PFSK-1 (cell line): ENCODE data around the gene POU3F1.

Experiments used
- FOXP2 ChIP-seq: optimal IDR thresholded peaks from 2 replicates; pipeline ENCODE3; 2011; ENCODE audit warnings: borderline replicate concordance, control low read depth, inconsistent platforms; ENCODE audit not compliant: insufficient read depth; ENCODE audit errors: extremely low read length, extremely low read depth
- POLR2AphosphoS5 ChIP-seq: IDR thresholded peaks from 2 replicates; pipeline ENCODE4 v1.6.1; 2012; ENCODE audit warnings: low read depth, mild to moderate bottlenecking, control low read depth, low read length, moderate library complexity
- SIN3A ChIP-seq: IDR thresholded peaks from 2 replicates; pipeline ENCODE4 v1.6.1; 2012; ENCODE audit warnings: mild to moderate bottlenecking, low read length, moderate library complexity, borderline replicate concordance; ENCODE audit not compliant: insufficient read depth
- TAF1 ChIP-seq: IDR thresholded peaks from 2 replicates; pipeline ENCODE4 v1.6.1; 2012; ENCODE audit warnings: low read length, control low read depth, borderline replicate concordance; ENCODE audit not compliant: insufficient read depth
- TF ChIP-seq, protein P1 (sequence below), 2 experiments: IDR thresholded peaks; 2 replicates each; pipeline versions ENCODE4 v1.6.1 to v1.8.0; 2011 to 2012; ENCODE audit warnings: low read depth in 2 of 2, low read length in 2 of 2, control low read depth in 1 of 2, inconsistent platforms in 1 of 2, mild to moderate bottlenecking in 1 of 2, moderate library complexity in 1 of 2; ENCODE audit not compliant: insufficient read depth in 1 of 2

The POU3F1 gene

GRCh38 chr1:38041936-38042834, 4.4 kb downstream of the POU3F1 start:
- TF ChIP-seq, protein P1, sequence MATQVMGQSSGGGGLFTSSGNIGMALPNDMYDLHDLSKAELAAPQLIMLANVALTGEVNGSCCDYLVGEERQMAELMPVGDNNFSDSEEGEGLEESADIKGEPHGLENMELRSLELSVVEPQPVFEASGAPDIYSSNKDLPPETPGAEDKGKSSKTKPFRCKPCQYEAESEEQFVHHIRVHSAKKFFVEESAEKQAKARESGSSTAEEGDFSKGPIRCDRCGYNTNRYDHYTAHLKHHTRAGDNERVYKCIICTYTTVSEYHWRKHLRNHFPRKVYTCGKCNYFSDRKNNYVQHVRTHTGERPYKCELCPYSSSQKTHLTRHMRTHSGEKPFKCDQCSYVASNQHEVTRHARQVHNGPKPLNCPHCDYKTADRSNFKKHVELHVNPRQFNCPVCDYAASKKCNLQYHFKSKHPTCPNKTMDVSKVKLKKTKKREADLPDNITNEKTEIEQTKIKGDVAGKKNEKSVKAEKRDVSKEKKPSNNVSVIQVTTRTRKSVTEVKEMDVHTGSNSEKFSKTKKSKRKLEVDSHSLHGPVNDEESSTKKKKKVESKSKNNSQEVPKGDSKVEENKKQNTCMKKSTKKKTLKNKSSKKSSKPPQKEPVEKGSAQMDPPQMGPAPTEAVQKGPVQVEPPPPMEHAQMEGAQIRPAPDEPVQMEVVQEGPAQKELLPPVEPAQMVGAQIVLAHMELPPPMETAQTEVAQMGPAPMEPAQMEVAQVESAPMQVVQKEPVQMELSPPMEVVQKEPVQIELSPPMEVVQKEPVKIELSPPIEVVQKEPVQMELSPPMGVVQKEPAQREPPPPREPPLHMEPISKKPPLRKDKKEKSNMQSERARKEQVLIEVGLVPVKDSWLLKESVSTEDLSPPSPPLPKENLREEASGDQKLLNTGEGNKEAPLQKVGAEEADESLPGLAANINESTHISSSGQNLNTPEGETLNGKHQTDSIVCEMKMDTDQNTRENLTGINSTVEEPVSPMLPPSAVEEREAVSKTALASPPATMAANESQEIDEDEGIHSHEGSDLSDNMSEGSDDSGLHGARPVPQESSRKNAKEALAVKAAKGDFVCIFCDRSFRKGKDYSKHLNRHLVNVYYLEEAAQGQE (IDR thresholded peaks at IDR 0.05; ENCODE audit: insufficient read depth in 1 of 2, low read depth in 2 of 2, low read length in 2 of 2): no peak
- TF ChIP-seq TAF1 (no peak), SIN3A (no peak), POLR2AphosphoS5 (no peak), FOXP2 (no peak)

DNA sequence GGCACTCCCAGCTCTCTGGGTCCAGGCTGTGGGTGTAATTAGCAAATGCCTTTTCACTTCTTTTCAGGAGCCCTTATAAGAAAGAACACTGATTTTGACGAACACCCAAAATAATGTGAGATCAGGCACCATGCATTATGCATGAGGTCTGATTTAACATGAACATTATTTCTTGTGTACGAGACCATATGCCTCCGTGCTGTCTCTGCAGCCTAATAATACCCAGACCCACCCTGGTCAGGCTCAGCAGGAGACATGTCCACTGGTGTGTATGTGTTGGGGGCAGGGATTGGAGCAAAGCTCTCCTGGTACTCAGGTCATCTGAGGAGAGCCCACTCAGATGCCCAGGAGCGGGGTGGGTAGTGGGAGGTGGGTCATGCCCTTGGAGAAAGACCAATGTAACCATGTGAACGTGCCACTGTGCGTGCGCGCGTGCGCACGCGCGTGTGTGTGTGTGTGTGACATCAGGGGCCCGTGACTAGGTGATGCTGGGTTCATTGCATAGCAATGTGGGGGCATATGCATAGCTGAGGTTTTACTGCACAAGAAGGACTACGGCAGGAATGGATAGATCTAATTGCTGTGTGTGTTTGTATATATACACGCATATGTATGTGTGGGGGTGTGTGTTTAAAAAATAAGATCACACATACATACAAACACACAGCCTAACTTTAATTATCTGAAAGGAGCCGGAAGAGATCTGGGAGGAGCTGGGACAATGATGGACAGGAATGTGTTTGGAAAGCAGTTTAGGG, 7.1 kb downstream of the POU3F1 start:
- TF ChIP-seq SIN3A: no peak
- TF ChIP-seq, protein P1 (IDR thresholded peaks at IDR 0.05; ENCODE audit: insufficient read depth in 1 of 2, low read depth in 2 of 2, low read length in 2 of 2): no peak
- TF ChIP-seq TAF1: no peak
- no peak for TF ChIP-seq FOXP2
- no peak for TF ChIP-seq POLR2AphosphoS5

DNA sequence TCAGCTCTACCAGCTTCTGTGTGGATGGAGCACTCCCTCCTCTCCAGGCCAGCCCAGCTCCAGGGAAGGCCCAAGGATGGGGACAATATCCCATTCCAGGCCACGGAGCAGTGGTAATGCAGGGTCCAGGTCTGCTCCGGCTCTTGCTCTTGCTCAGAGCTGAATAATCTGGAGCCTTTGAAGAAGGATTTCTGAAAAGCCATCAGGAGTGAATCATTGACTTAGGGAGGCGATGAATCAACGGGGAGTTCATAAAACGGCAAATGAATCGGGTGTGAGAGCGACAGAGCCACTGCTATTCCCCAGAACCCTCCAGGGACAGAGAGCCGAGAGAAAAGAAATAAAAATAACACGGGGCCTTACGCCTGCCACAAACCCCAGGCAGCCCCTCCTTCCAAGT, 7.7 kb downstream of the POU3F1 start:
- no peak for TF ChIP-seq POLR2AphosphoS5
- no peak for TF ChIP-seq FOXP2
- TF ChIP-seq TAF1: no peak
- no peak for TF ChIP-seq SIN3A
- TF ChIP-seq, protein P1 (IDR thresholded peaks at IDR 0.05; ENCODE audit: insufficient read depth in 1 of 2, low read depth in 2 of 2, low read length in 2 of 2): no peak

GRCh38 chr1:38037221-38037939, 9.2 kb downstream of the POU3F1 start:
- TF ChIP-seq TAF1: no peak
- TF ChIP-seq SIN3A: no peak
- TF ChIP-seq POLR2AphosphoS5: no peak
- TF ChIP-seq FOXP2: no peak
- TF ChIP-seq, protein P1 (IDR thresholded peaks at IDR 0.05; ENCODE audit: insufficient read depth in 1 of 2, low read depth in 2 of 2, low read length in 2 of 2): no peak
